Mesenchymal stem cell (in vitro differentiated cells and primary cell): ENCODE measurements around the gene UBC.
A peak's percentile ranks its signal among the peaks of the same experiment; 100 is the strongest.

Source experiments
- DNase-seq: peaks from one replicate; pipeline ENCODE4 v3.0.0-alpha.2; 2013
- H2AFZ ChIP-seq: one replicate; pipeline ENCODE4 v1.6.1; 2013; ENCODE audit warnings: low read depth, mild to moderate bottlenecking, control low read depth, inconsistent platforms, low read length, moderate library complexity
- H2AK5ac ChIP-seq: 2 replicates; pipeline ENCODE4 v1.6.1; 2013; ENCODE audit warnings: low read length, moderate library complexity, mild to moderate bottlenecking, inconsistent platforms; ENCODE audit not compliant: severe bottlenecking
- H2BK120ac ChIP-seq: one replicate; pipeline ENCODE4 v1.6.1; 2013; ENCODE audit warnings: low read depth, mild to moderate bottlenecking, inconsistent platforms, low read length, moderate library complexity
- H2BK12ac ChIP-seq, 2 experiments: one replicate each; pipeline ENCODE4 v1.6.1; 2013; ENCODE audit warnings: inconsistent platforms in 2 of 2, low read length in 2 of 2, mild to moderate bottlenecking in 2 of 2, moderate library complexity in 2 of 2, control low read depth in 1 of 2
- H2BK15ac ChIP-seq: one replicate; pipeline ENCODE4 v1.6.1; 2013; ENCODE audit warnings: mild to moderate bottlenecking, low read depth, inconsistent platforms; ENCODE audit not compliant: poor library complexity, severe bottlenecking
- H2BK5ac ChIP-seq: 2 replicates; pipeline ENCODE4 v1.6.1; 2013; ENCODE audit warnings: low read depth, mild to moderate bottlenecking, low read length, control low read depth, inconsistent platforms; ENCODE audit not compliant: poor library complexity, severe bottlenecking
- H3K14ac ChIP-seq, 2 experiments: one replicate each; pipeline ENCODE4 v1.6.1; 2013; ENCODE audit warnings: inconsistent platforms in 2 of 2, low read length in 2 of 2, control low read depth in 1 of 2, mild to moderate bottlenecking in 1 of 2, moderate library complexity in 1 of 2
- H3K18ac ChIP-seq, 2 experiments: one replicate each; pipeline ENCODE4 v1.6.1; 2013; ENCODE audit warnings: inconsistent platforms in 2 of 2, low read length in 2 of 2, control low read depth in 1 of 2, low read depth in 1 of 2, mild to moderate bottlenecking in 1 of 2
- H3K23ac ChIP-seq, 2 experiments: one replicate each; pipeline ENCODE4 v1.6.1; 2013; ENCODE audit warnings: inconsistent platforms in 2 of 2, low read length in 2 of 2, mild to moderate bottlenecking in 2 of 2, moderate library complexity in 2 of 2, control low read depth in 1 of 2
- H3K27ac ChIP-seq: 2 replicates; pipeline ENCODE4 v1.5.1; 2013; ENCODE audit warnings: mild to moderate bottlenecking, moderate library complexity, low read length, control low read depth, inconsistent platforms; ENCODE audit not compliant: poor library complexity, severe bottlenecking
- H3K27me3 ChIP-seq, 2 experiments: 2 replicates each; pipeline versions ENCODE4 v1.6.1 to v1.7.0; 2013; ENCODE audit warnings: low read length in 2 of 2, mild to moderate bottlenecking in 2 of 2, moderate library complexity in 2 of 2, control low read depth in 1 of 2, inconsistent platforms in 1 of 2; ENCODE audit not compliant: control insufficient read depth in 1 of 2, insufficient read depth in 1 of 2
- H3K36me3 ChIP-seq, 2 experiments: 2 replicates each; pipeline versions ENCODE4 v1.6.1 to v1.7.0; 2013; ENCODE audit warnings: low read length in 2 of 2, control low read depth in 1 of 2, inconsistent platforms in 1 of 2, low read depth in 1 of 2, mild to moderate bottlenecking in 1 of 2; ENCODE audit not compliant: insufficient read depth in 2 of 2, control insufficient read depth in 1 of 2
- H3K4ac ChIP-seq, 2 experiments: one replicate each; pipeline ENCODE4 v1.6.1; 2013; ENCODE audit warnings: inconsistent platforms in 2 of 2, low read length in 2 of 2, mild to moderate bottlenecking in 2 of 2, moderate library complexity in 2 of 2, control low read depth in 1 of 2, low read depth in 1 of 2
- H3K4me1 ChIP-seq: 2 replicates; pipeline ENCODE4 v1.6.1; 2013; ENCODE audit warnings: low read depth, low read length, control low read depth; ENCODE audit not compliant: control insufficient read depth, insufficient read depth
- H3K4me2 ChIP-seq: 2 replicates; pipeline ENCODE4 v1.6.1; 2013; ENCODE audit warnings: low read length, mild to moderate bottlenecking, inconsistent platforms; ENCODE audit not compliant: poor library complexity, severe bottlenecking
- H3K4me3 ChIP-seq, 2 experiments: 2 replicates each; pipeline versions ENCODE4 v1.5.1 to v1.7.0; 2013; ENCODE audit warnings: low read length in 2 of 2, mild to moderate bottlenecking in 2 of 2, control low read depth in 1 of 2, low read depth in 1 of 2; ENCODE audit not compliant: insufficient read depth in 1 of 2
- H3K79me1 ChIP-seq: replicated peaks from 2 replicates; pipeline ENCODE4 v1.6.1; 2013; ENCODE audit warnings: mild to moderate bottlenecking, control low read depth, low read length, inconsistent platforms; ENCODE audit not compliant: poor library complexity, severe bottlenecking
- H3K9ac ChIP-seq: 2 replicates; pipeline ENCODE4 v1.7.0; 2013; ENCODE audit warnings: mild to moderate bottlenecking, low read length, moderate library complexity
- H3K9me3 ChIP-seq: 2 replicates; pipeline ENCODE4 v1.7.0; 2013; ENCODE audit warnings: mild to moderate bottlenecking, low read length; ENCODE audit not compliant: control insufficient read depth
- H4K8ac ChIP-seq: one replicate; pipeline ENCODE4 v1.6.1; 2013; ENCODE audit warnings: inconsistent platforms, mild to moderate bottlenecking, low read length, moderate library complexity
- H4K91ac ChIP-seq: one replicate; pipeline ENCODE4 v1.6.1; 2013; ENCODE audit warnings: mild to moderate bottlenecking, low read length, inconsistent platforms
- WGBS: methylation state at CpG from one replicate; pipeline ENCODE4 v1.1.7; 2013; ENCODE audit warnings: mixed read lengths; 5-methylcytosine and 5-hydroxymethylcytosine counted together

Gene UBC

DNA sequence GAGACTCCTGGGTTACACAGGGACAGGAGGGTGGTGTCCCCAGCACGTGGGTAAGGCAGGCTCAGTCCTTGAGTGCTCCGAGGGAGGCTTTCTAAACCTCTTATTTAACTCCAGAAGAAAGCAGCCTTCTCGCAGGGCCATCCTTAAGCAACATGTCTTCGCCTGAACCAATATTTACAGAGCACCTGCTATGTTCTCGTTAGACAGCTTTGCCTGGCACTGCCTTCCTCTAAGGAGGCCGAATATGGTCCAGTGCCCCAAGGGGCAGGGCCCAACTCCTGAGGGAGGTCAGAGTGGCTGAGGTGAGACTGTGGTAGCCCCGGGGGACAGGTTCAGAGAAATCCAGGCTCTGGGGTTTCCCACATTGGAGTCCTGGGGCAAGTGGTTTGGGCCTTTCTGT lies 48.7 kb downstream of the UBC start:
- H4K91ac ChIP-seq: no peak overlapping the region
- H4K8ac ChIP-seq: no peak overlapping the region
- H3K79me1 ChIP-seq: peaks cover 3% of the 10 kb centered on the region
- no peak overlapping the region for H3K14ac ChIP-seq
- no peak overlapping the region for H2AK5ac ChIP-seq
- no peak overlapping the region for H3K18ac ChIP-seq
- H2AFZ ChIP-seq: no peak overlapping the region
- H2BK120ac ChIP-seq: no peak overlapping the region
- H3K27me3 ChIP-seq: peaks cover 0 to 3% of the 10 kb centered on the region in 2 experiments
- H3K4me1 ChIP-seq: peaks cover 17% of the 10 kb centered on the region
- H3K27ac ChIP-seq: no peak overlapping the region
- 90% methylated on average over 7 of the region's 7 CpGs for WGBS
- no peak for DNase-seq
- H3K9ac ChIP-seq: no peak overlapping the region
- no peak overlapping the region for H3K23ac ChIP-seq
- no peaks in the 10 kb centered on the region for H3K9me3 ChIP-seq
- no peaks in the 10 kb centered on the region for H3K36me3 ChIP-seq
- H3K4ac ChIP-seq: no peak overlapping the region
- no peak overlapping the region for H2BK5ac ChIP-seq
- H3K4me3 ChIP-seq: no peak overlapping the region
- no peak overlapping the region for H3K4me2 ChIP-seq
- H2BK12ac ChIP-seq: peak overlapping the region in 1 of 2 experiments; percentile 22
- H2BK15ac ChIP-seq: peak overlapping the region; percentile 17

GRCh38 chr12:124864326-124864752 lies 50.1 kb downstream of the UBC start:
- H2AK5ac ChIP-seq: peak overlapping the region; percentile 87
- H3K36me3 ChIP-seq: no peaks in the 10 kb centered on the region

DNA sequence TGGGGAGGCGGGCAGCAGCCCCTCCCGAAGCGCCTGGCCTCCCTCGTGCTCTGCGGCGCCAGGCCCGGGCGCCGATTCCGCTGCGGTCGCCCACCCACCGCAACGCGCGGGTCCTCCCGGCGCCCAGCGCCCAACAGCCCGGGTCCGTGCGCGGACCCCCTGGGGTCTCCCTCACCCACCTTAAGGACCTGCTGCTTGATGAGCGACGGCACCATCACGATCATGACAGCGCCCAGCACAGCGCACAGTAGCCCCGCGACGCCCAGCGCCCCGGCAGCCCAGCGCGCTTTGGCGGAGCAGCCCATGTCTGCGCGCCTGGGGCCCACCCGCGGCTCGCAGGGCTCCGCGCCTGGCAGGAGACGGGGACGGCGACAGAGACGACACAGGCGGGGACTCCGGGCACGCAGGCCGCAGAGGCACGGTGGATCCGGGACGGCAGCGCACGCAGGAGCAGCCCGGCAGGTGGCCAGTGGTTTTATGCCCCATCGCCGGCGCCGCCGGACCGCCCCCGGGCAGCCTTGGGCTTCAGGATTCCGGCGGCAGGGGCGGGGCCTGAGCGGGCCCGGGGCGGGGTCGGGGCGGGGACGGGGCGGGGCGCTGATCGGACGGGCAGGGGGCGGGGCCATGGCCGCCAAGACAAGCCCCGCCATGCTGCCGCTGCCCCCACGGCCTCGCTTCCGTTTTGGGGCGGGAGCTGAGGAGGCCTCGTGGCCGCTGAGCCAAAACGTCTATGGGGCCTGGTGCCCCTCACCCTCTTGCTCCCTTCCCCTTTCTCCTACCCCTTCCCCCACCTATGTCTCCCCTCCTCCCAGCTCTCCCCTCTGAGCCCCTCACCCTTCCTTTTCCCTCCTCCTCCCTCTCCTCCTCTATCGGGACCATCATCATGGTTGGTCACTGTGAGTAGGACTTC lies 50.8 kb downstream of the UBC start, which contains the start of gene SCARB1:
TSS of gene SCARB1 (minus strand) at position 449 of the 910 bp plus-strand sequence. CDS start at position 305, 144 bp downstream.
- Histone ChIP-seq H3K23ac (peak within 1 kb of the TSS in 1 of 2 experiments; percentile 90), H3K4ac (peak within 1 kb of the TSS; percentile 90 to 93), H3K4me3 (peak within 1 kb of the TSS; percentile 77 to 86), H4K91ac (peak within 1 kb of the TSS; percentile 93), H2BK15ac (peak within 1 kb of the TSS; percentile 95), H3K18ac (peak within 1 kb of the TSS; percentile 97 to 98), H3K36me3 (no peaks in the 10 kb centered on the region), H3K4me2 (peak within 1 kb of the TSS; percentile 100), H3K9me3 (no peaks in the 10 kb centered on the region), H4K8ac (peak within 1 kb of the TSS; percentile 100), H3K79me1 (peaks cover 5% of the 10 kb centered on the region), H3K27me3 (no peaks in the 10 kb centered on the region), H3K9ac (peak within 1 kb of the TSS; percentile 82), H2BK120ac (peak within 1 kb of the TSS; percentile 87), H3K14ac (peak within 1 kb of the TSS in 1 of 2 experiments; percentile 92), H2BK5ac (peak within 1 kb of the TSS; percentile 69), H2AK5ac (peak within 1 kb of the TSS; percentile 87), H3K4me1 (peaks cover 17% of the 10 kb centered on the region), H2AFZ (peak within 1 kb of the TSS; percentile 89), H2BK12ac (peak within 1 kb of the TSS; percentile 89 to 96), H3K27ac (no peak within 1 kb of the TSS)
- DNase-seq: peak; percentile 73
- WGBS: 1% methylated on average over 68 of the region's 89 CpGs

More at GRCh38 chr12:124864326-124864752, 50.1 kb downstream of the UBC start:
- peak overlapping the region; percentile 85 to 96 for H2BK12ac ChIP-seq
- peak overlapping the region; percentile 33 for H2AFZ ChIP-seq
- no peak overlapping the region for H3K14ac ChIP-seq
- H3K9ac ChIP-seq: peak overlapping the region; percentile 77
- H2BK120ac ChIP-seq: peak overlapping the region; percentile 87
- H3K4me3 ChIP-seq: peak overlapping the region; percentile 31 to 71
- no peak overlapping the region for H3K23ac ChIP-seq
- H4K91ac ChIP-seq: peak overlapping the region; percentile 93
- H2BK5ac ChIP-seq: peak overlapping the region; percentile 69
- H3K4ac ChIP-seq: peak overlapping the region; percentile 90 to 93
- H4K8ac ChIP-seq: peak overlapping the region; percentile 100
- H3K79me1 ChIP-seq: peaks cover 5% of the 10 kb centered on the region
- H2BK15ac ChIP-seq: peak overlapping the region; percentile 95
- peak overlapping the region; percentile 72 for H3K4me2 ChIP-seq
- H3K27ac ChIP-seq: no peak overlapping the region
- H3K18ac ChIP-seq: peak overlapping the region; percentile 89 to 97
- H3K27me3 ChIP-seq: peaks cover 0 to 3% of the 10 kb centered on the region in 2 experiments
- no peak for DNase-seq
- peaks cover 17% of the 10 kb centered on the region for H3K4me1 ChIP-seq
- no peaks in the 10 kb centered on the region for H3K9me3 ChIP-seq
- WGBS: 91% methylated on average over 14 of the region's 14 CpGs
